Measurements from ENCODE around the gene ST3GAL2. TPM values are rescaled to one million over a fixed set of nuclear protein-coding genes. Genes with fewer than 3 reads are reported as not detected.

ST3GAL2 gene
- total RNA-seq, 1 donor from 2014 or later: 3.2 TPM

DNA sequence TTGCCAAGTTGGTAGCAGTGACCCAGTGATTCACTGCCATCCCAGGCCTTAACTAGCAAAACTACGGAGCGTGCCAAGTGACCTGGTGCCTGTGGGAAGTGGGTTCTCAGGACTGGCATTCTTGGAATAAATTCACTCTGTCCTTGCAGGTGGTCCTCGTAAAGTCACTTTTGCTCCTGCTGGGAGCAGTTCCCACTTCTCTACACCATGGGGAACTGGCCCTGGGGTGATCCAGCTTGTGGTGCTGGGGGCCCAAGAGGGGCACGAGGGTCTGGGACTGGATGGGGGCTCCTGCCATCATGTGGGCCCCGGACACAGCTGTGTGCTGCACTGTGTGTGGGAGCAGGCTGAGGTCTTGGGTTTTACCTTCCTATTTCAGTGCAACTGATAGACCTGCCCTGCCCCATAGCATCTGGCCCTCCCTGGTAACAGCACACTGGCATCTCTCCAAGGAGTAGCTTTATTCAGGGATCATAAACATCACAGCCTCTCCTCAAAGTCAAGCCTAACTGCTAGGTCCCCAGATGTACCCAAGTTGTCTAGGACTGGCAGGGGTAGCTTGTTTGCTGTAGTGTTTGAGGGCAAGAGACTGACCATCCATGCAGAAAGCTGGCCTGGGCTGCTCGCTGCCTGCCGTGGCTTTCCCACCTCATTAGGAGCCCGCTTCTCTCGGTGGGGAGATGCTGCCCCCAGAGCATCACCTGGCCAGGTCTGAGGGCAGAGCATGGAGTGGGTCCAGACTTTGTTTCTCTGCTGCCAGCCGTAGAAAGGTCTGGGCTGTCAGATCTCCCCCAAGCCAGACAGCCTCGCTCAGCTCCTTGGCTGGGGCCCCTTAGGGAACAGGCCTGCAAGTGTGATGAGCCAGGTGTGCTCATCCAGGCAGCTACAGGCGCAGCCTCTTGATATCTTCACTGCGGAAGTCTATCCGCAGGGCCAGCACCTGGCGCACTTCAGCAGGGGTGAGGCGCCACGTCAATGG is 41.5 kb upstream of the ST3GAL2 start:
- peaks cover 19% of the 10 kb centered on the region for H3K36me3 ChIP-seq (ENCODE audit: control insufficient read depth, insufficient read depth, low read length)
- TF ChIP-seq CTCF (IDR thresholded peaks at IDR 0.05; ENCODE audit: insufficient read depth, low read length, severe bottlenecking): no peak
- H3K4me3 ChIP-seq (ENCODE audit: low read depth, low read length): no peak overlapping the region
- FAIRE-seq: no peak
- no peaks in the 10 kb centered on the region for H3K27me3 ChIP-seq (ENCODE audit: control insufficient read depth, insufficient read depth, low read length)
- DNase-seq (ENCODE audit: low read depth): no peak

DNA sequence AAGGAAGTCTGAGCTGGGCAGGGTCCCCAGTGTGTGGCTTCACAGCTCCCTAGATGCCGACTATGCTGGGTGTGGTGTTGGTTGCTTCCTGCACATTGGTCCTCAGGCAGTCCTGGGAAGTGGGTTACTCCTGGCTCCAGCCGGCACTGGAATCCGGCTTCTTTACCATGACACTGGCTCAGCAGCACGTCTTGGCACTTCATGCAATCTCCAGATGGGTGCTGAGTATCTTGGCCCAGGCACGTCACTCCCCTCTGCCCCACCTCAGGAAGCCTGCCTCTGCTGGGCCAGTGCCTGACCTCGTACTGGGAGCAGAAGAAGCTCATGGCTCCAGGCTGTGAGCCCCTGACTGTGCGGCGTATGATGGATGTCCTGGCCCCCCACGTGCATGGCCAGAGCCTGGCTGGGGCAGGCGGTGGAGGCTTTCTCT is 40.0 kb upstream of the ST3GAL2 start:
- no peaks in the 10 kb centered on the region for H3K27me3 ChIP-seq (ENCODE audit: control insufficient read depth, insufficient read depth, low read length)
- TF ChIP-seq CTCF (IDR thresholded peaks at IDR 0.05; ENCODE audit: insufficient read depth, low read length, severe bottlenecking): no peak
- H3K4me3 ChIP-seq (ENCODE audit: low read depth, low read length): no peak overlapping the region
- DNase-seq (ENCODE audit: low read depth) (no peak), FAIRE-seq (peak; percentile 32)
- peaks cover 19% of the 10 kb centered on the region for H3K36me3 ChIP-seq (ENCODE audit: control insufficient read depth, insufficient read depth, low read length)

DNA sequence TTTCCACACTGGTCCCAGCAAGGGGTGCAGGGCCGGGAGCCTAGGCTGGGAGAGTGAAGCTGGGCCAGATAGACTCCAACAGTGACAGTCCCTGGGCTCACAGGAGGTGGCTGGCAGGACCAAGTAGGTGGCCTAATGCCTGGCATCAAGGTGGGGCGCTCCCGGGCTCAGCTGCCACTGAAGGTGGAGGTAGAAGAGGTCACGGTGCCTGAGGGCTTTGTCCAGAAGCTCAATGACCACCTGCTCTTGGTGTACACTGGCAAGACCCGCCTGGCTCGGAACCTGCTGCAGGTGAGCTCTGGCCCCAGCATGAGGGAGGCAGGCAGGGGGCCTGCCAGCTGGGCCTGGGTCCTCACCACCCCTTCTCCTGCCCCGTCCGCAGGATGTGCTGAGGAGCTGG is 39.3 kb upstream of the ST3GAL2 start:
- no peak for TF ChIP-seq CTCF (IDR thresholded peaks at IDR 0.05; ENCODE audit: insufficient read depth, low read length, severe bottlenecking)
- H3K36me3 ChIP-seq (ENCODE audit: control insufficient read depth, insufficient read depth, low read length): peaks cover 17% of the 10 kb centered on the region
- FAIRE-seq: peak; percentile 40

GRCh38 chr16:70476272-70477020 is 37.5 kb upstream of the ST3GAL2 start:
- Histone ChIP-seq H3K27me3 (ENCODE audit: control insufficient read depth, insufficient read depth, low read length) (no peaks in the 10 kb centered on the region), H3K4me3 (ENCODE audit: low read depth, low read length) (no peak overlapping the region), H3K36me3 (ENCODE audit: control insufficient read depth, insufficient read depth, low read length) (peaks cover 13% of the 10 kb centered on the region)
- no peak for TF ChIP-seq CTCF (IDR thresholded peaks at IDR 0.05; ENCODE audit: insufficient read depth, low read length, severe bottlenecking)
- peak; percentile 62 for DNase-seq (ENCODE audit: low read depth)
- FAIRE-seq: peak; percentile 93

More for the DNA sequence above, 39.3 kb upstream of the ST3GAL2 start:
- Histone ChIP-seq H3K4me3 (ENCODE audit: low read depth, low read length) (no peak overlapping the region), H3K27me3 (ENCODE audit: control insufficient read depth, insufficient read depth, low read length) (no peaks in the 10 kb centered on the region)
- DNase-seq (ENCODE audit: low read depth): no peak

DNA sequence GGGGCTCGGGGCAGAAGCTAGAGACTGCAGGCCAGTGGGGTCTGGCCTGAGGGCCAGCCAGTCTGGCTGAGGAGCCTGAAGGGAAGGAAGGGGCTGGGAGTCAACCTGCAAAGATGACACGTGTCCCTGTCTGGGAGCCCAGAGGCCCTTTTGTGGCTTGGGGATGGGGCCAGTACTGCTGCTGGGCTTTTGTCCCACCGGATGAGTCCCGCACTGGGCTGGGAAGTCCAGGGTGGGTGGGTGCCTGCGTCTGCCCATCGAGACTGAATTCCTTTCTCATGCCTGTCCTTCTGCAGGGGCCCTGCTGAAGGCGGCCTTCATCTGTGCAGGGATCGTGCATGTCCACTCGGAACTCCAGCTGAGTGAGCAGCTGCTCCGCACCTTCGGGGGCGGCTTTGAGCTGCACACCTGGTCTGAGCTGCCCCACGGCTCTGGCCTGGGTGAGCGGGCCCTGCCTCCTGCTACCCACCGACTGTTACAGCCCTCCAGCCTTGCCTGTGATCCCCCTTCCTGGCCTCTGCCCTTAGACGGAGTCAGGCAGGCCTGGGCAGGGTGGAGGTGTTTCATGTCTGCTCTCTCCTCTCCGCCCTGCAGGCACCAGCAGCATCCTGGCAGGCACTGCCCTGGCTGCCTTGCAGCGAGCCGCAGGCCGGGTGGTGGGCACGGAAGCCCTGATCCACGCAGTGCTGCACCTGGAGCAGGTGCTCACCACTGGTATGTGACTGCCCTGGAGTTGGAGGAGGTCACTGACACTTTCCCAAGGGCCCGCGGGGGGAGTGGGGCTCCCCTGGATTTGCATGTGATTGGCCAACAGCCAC is 36.4 kb upstream of the ST3GAL2 start:
- H3K36me3 ChIP-seq (ENCODE audit: control insufficient read depth, insufficient read depth, low read length): peaks cover 9% of the 10 kb centered on the region
- DNase-seq (ENCODE audit: low read depth) (no peak), FAIRE-seq (no peak)
- H3K27me3 ChIP-seq (ENCODE audit: control insufficient read depth, insufficient read depth, low read length): no peaks in the 10 kb centered on the region
- H3K4me3 ChIP-seq (ENCODE audit: low read depth, low read length): no peak overlapping the region
- TF ChIP-seq CTCF (IDR thresholded peaks at IDR 0.05; ENCODE audit: insufficient read depth, low read length, severe bottlenecking): no peak

Measured in bronchial epithelial cell (primary cell).